Measurements from ENCODE around the gene DCK. TPM values are rescaled to one million over a fixed set of nuclear protein-coding genes. Genes with fewer than 3 reads are reported as not detected.
A peak's percentile ranks its signal among the peaks of the same experiment; 100 is the strongest.

The DCK gene
- total and polyA plus RNA-seq, 2 of the 4 experiments (the other 2 are of a cell fraction) = 7.0 to 8.9 TPM

- Histone ChIP-seq H3K79me1 (ENCODE audit: low read depth in 1 of 2, low read length in 2 of 2) (peaks cover 32 to 67% of the 10 kb centered on the region in 2 experiments), H3K14ac (replicated peaks; ENCODE audit: low read depth, low read length) (0 out of 2 replicates have a peak overlapping the region, but pooled peaks have one; percentile 4), H2AK9ac (replicated peaks; ENCODE audit: low read depth, low read length, poor library complexity) (no peak overlapping the region), H2BK15ac (ENCODE audit: low read depth, low read length) (no peak overlapping the region), H4K20me1 (ENCODE audit: insufficient read depth, low read length) (peaks cover 18% of the 10 kb centered on the region; the same call in 1 of the 2 replicates), H3K27me3 (ENCODE audit: control insufficient read depth, insufficient read depth, low read length) (no peaks in the 10 kb centered on the region), H3K56ac (ENCODE audit: extremely low read depth, insufficient read depth, low read length) (no peak overlapping the region), H2BK120ac (ENCODE audit: low read depth, low read length) (no peak overlapping the region), H3K36me3 (ENCODE audit: control insufficient read depth, insufficient read depth, low read length) (no peaks in the 10 kb centered on the region), H4K91ac (ENCODE audit: insufficient read depth, low read depth, low read length) (no peak overlapping the region), H4K8ac (ENCODE audit: low read depth in 2 of 2, low read length in 2 of 2) (no peak overlapping the region; a peak in 1 of 4 replicates), H3K9me3 (ENCODE audit: control insufficient read depth, insufficient read depth, low read length) (no peaks in the 10 kb centered on the region), H2AFZ (replicated peaks; ENCODE audit: low read length, poor library complexity) (no peak overlapping the region), H3K4me1 (ENCODE audit: control insufficient read depth, insufficient read depth, low read length) (peaks cover 6% of the 10 kb centered on the region; the same call in 1 of the 2 replicates), H3K9ac (ENCODE audit: low read depth, low read length) (no peak overlapping the region), H4K5ac (ENCODE audit: low read depth, low read length) (no peak overlapping the region), H3K27ac (ENCODE audit: insufficient read depth, low read length) (no peak overlapping the region), H3K18ac (ENCODE audit: low read depth, low read length) (no peak overlapping the region), H2AK5ac (ENCODE audit: low read depth, low read length) (no peak overlapping the region), H3K9me1 (ENCODE audit: insufficient read depth, low read length) (no peaks in the 10 kb centered on the region; the same call in 1 of the 2 replicates), H2BK20ac (ENCODE audit: low read depth, low read length) (no peak overlapping the region), H3K4me2 (ENCODE audit: low read depth, low read length) (no peak overlapping the region), H3K4ac (ENCODE audit: low read depth, low read length) (no peak overlapping the region; the same call in 1 of the 2 replicates), H3K23ac (ENCODE audit: low read depth, low read length) (no peak overlapping the region), H2BK5ac (ENCODE audit: low read depth, low read length, poor library complexity, severe bottlenecking) (no peak overlapping the region), H3K4me3 (ENCODE audit: insufficient read depth, low read depth, low read length) (no peak overlapping the region)
- ChIA-PET CTCF (interaction anchor here (0.7 kb wide), 1 partner anchor 9 kb away, joined by 3 read pairs; no protein-coding TSS in a partner anchor), POLR2A (ENCODE audit: unreplicated experiment) (no interaction called here)
- in situ Hi-C loops (cut with MboI; ENCODE audit: low sequenced_read_pairs) (no loop called here), dilution Hi-C loops (cut with HindIII; ENCODE audit: low sequenced_read_pairs, unreplicated experiment) (no loop called here), intact Hi-C loops (cut with micrococcal nuclease) (no loop called here)
- DNase-seq (peak; percentile 33), ATAC-seq (ENCODE audit: low read depth) (no peak)
- TF ChIP-seq MAFK (IDR thresholded peaks at IDR 0.05; ENCODE audit: low read depth, low read length) (no peak), MXI1 (IDR thresholded peaks at IDR 0.05; ENCODE audit: borderline replicate concordance, low read depth, low read length) (no peak), NFE2L2 (IDR thresholded peaks at IDR 0.05; ENCODE audit: low read depth, low read length) (no peak), FOS (IDR thresholded peaks at IDR 0.05; ENCODE audit: low read depth, low read length) (no peak), CEBPB (IDR thresholded peaks at IDR 0.05; ENCODE audit: low read depth, low read length) (peak; percentile 18; the same call in 1 of the 2 replicates)
- no TSS peak for BruUV-seq (replicated peaks)
- no CpG with 5 or more reads among the region's 4 CpGs for WGBS, 2 experiments (ENCODE audit: extremely low coverage in 2 of 2, insufficient read length in 1 of 2)
Observed at GRCh38 chr4:70946939-70947338, 46.5 kb upstream of the DCK start.
